Measurements from ENCODE around the gene DNAJC21. TPM values are rescaled to one million over a fixed set of nuclear protein-coding genes. Genes with fewer than 3 reads are reported as not detected.

The DNAJC21 gene
- polyA plus RNA-seq, 3 donors: 8.5 to 10.2 (median 8.6) TPM

DNA sequence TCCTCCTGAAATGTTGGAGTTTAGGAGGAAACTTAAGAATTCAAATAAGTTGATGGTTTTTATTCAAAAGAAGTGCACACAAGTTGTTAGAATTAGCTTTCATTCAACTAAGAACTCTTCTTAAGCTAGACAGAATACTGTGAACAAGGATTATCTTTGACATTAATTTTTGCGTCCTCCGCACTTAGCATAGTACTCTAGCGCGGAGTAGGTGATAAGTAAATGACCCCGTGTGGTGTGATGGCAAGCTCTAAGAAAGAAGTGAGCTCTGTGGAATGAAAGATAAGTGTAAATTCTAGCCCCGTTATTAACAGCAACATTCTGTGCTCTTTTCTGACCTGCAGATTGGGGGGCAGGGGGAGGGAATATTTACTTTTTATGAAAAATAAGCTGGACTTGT is 12.8 kb upstream of the DNAJC21 start:
- Mint-ChIP-seq H3K9me3 (no peaks in the 10 kb centered on the region), H3K36me3 (peaks cover 18 to 25% of the 10 kb centered on the region in 2 donors), H3K27me3 (ENCODE audit: low read depth in 3 of 3) (no peaks in the 10 kb centered on the region), H3K4me3 (no peak overlapping the region), H3K27ac (no peak overlapping the region), H3K4me1 (peaks cover 17% of the 10 kb centered on the region)
- H3K9me3 ChIP-seq (replicated peaks in 1 of 2; ENCODE audit: control insufficient read depth in 1 of 2, insufficient read depth in 1 of 2, low read length in 2 of 2): no peaks in the 10 kb centered on the region
- TF ChIP-seq, protein P1, sequence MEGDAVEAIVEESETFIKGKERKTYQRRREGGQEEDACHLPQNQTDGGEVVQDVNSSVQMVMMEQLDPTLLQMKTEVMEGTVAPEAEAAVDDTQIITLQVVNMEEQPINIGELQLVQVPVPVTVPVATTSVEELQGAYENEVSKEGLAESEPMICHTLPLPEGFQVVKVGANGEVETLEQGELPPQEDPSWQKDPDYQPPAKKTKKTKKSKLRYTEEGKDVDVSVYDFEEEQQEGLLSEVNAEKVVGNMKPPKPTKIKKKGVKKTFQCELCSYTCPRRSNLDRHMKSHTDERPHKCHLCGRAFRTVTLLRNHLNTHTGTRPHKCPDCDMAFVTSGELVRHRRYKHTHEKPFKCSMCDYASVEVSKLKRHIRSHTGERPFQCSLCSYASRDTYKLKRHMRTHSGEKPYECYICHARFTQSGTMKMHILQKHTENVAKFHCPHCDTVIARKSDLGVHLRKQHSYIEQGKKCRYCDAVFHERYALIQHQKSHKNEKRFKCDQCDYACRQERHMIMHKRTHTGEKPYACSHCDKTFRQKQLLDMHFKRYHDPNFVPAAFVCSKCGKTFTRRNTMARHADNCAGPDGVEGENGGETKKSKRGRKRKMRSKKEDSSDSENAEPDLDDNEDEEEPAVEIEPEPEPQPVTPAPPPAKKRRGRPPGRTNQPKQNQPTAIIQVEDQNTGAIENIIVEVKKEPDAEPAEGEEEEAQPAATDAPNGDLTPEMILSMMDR (IDR thresholded peaks at IDR 0.05): no peak
- H3K9ac ChIP-seq (ENCODE audit: insufficient read depth, low read length, poor library complexity, severe bottlenecking): no peak overlapping the region
- H2AFZ ChIP-seq (ENCODE audit: insufficient read depth, low read depth, low read length, poor library complexity, severe bottlenecking): peak overlapping the region; percentile 96
- no peaks in the 10 kb centered on the region for H4K20me1 ChIP-seq (ENCODE audit: insufficient read depth, low read length)
- peak overlapping the region; percentile 87 to 96 (median 94) for H3K4me3 ChIP-seq (replicated peaks in 1 of 3; ENCODE audit: low read depth in 2 of 3, low read length in 3 of 3)
- H3K4me1 ChIP-seq (ENCODE audit: control insufficient read depth in 1 of 2, insufficient read depth in 2 of 2, low read length in 2 of 2): peaks cover 15 to 19% of the 10 kb centered on the region in 2 donors
- DNase-seq: no peak
- 58% methylated on average over 6 of the region's 6 CpGs for WGBS (ENCODE audit: insufficient coverage)
- peaks cover 67% of the 10 kb centered on the region for H3K79me2 ChIP-seq (ENCODE audit: insufficient read depth, low read length)
- H3K27me3 ChIP-seq (ENCODE audit: control insufficient read depth in 2 of 2, insufficient read depth in 2 of 2, low read length in 2 of 2): no peaks in the 10 kb centered on the region
- H3K4me2 ChIP-seq (replicated peaks; ENCODE audit: extremely low read depth, low read length, poor library complexity, severe bottlenecking): peak overlapping the region; percentile 96
- peaks cover 23 to 25% of the 10 kb centered on the region in 2 donors for H3K36me3 ChIP-seq (replicated peaks in 1 of 2; ENCODE audit: control insufficient read depth in 1 of 2, insufficient read depth in 2 of 2, low read length in 2 of 2)
- intact Hi-C loops (cut with micrococcal nuclease): loop anchor here in 1 of 2 donors (5.0 to 10.0 kb wide), 2 partner anchors 1236 to 1328 kb away; partner anchors contain the start of genes LMBRD2, NADK2 and SKP2
- H3K27ac ChIP-seq (ENCODE audit: low read depth in 1 of 2, low read length in 2 of 2): peak overlapping the region in 1 of 2 donors; percentile 86

DNA sequence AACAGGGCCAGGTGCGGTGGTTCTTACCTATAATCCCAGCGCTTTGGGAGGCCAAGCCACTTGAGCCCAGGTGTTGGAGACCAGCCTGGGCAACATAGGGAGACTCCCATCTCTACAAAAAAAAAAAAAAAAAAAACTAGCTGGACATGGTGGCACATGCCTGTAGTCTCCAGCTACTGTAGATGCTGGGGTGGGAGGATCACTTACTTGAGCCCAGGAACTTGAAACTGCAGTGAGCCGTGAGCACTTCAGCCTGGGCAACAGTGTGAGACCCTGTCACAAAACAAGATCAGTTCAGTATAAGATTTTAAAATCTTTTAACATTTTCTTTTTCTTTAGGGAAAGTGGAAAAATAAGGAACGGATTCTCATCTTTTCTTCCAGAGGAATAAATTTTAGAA is 11.3 kb upstream of the DNAJC21 start:
- Histone ChIP-seq H2AFZ (ENCODE audit: insufficient read depth, low read depth, low read length, poor library complexity, severe bottlenecking) (no peak overlapping the region), H3K27me3 (ENCODE audit: control insufficient read depth in 2 of 2, insufficient read depth in 2 of 2, low read length in 2 of 2) (no peaks in the 10 kb centered on the region), H3K36me3 (replicated peaks in 1 of 2; ENCODE audit: control insufficient read depth in 1 of 2, insufficient read depth in 2 of 2, low read length in 2 of 2) (peaks cover 30 to 32% of the 10 kb centered on the region in 2 donors), H3K9me3 (replicated peaks in 1 of 2; ENCODE audit: control insufficient read depth in 1 of 2, insufficient read depth in 1 of 2, low read length in 2 of 2) (no peaks in the 10 kb centered on the region), H3K79me2 (ENCODE audit: insufficient read depth, low read length) (peaks cover 59% of the 10 kb centered on the region), H3K4me3 (replicated peaks in 1 of 3; ENCODE audit: low read depth in 2 of 3, low read length in 3 of 3) (no peak overlapping the region), H3K4me2 (replicated peaks; ENCODE audit: extremely low read depth, low read length, poor library complexity, severe bottlenecking) (no peak overlapping the region), H4K20me1 (ENCODE audit: insufficient read depth, low read length) (no peaks in the 10 kb centered on the region), H3K9ac (ENCODE audit: insufficient read depth, low read length, poor library complexity, severe bottlenecking) (no peak overlapping the region), H3K27ac (ENCODE audit: low read depth in 1 of 2, low read length in 2 of 2) (no peak overlapping the region), H3K4me1 (ENCODE audit: control insufficient read depth in 1 of 2, insufficient read depth in 2 of 2, low read length in 2 of 2) (peaks cover 15 to 19% of the 10 kb centered on the region in 2 donors)
- Mint-ChIP-seq H3K36me3 (peaks cover 19 to 30% of the 10 kb centered on the region in 2 donors), H3K27me3 (ENCODE audit: low read depth in 3 of 3) (no peaks in the 10 kb centered on the region), H3K4me1 (peaks cover 17% of the 10 kb centered on the region), H3K27ac (no peak overlapping the region), H3K9me3 (no peaks in the 10 kb centered on the region), H3K4me3 (no peak overlapping the region)
- TF ChIP-seq, protein P1 (IDR thresholded peaks at IDR 0.05): no peak
- intact Hi-C loops (cut with micrococcal nuclease): loop anchor here in 1 of 2 donors (5.0 to 10.0 kb wide), 2 partner anchors 1234 to 1327 kb away; partner anchors contain the start of genes LMBRD2, NADK2 and SKP2
- no peak for DNase-seq
- no CpG with 5 or more reads among the region's 4 CpGs for WGBS (ENCODE audit: insufficient coverage)

All from CD14-positive monocyte (primary cell).